Pancreas (tissue), 10 donors: ENCODE data around the gene POLR2L. TPM values are rescaled to one million over a fixed set of nuclear protein-coding genes. Genes with fewer than 3 reads are reported as not detected.

Source experiments
- ATAC-seq, 4 donors: fragments of 200-7000 bp; cut with Tn5 transposase; one replicate each; pipeline versions ENCODE4 v1.8.0 to v1.9.1; 2020; ENCODE audit warnings: mild to moderate bottlenecking in 4 of 4, moderate library complexity in 4 of 4
- DNase-seq, 6 donors: peaks; one replicate each; pipeline ENCODE4 v3.0.0-alpha.2; 2020
- FAIRE-seq: peaks from 2 replicates; lab custom pipeline; 2012; peaks lifted over from hg19 to GRCh38; lab: Jason Lieb, UNC
- H3K27ac ChIP-seq, 4 donors: fragments of 200-600 bp; sonication (generic); 1 replicate in 3 of 4; 2 replicates in 1 of 4; pipeline versions ENCODE4 v1.5.0 to v1.8.0; 2020
- H3K27me3 ChIP-seq, 4 donors: fragments of 200-600 bp; one replicate each; pipeline ENCODE4 v1.8.0; 2021
- H3K36me3 ChIP-seq, 3 donors: fragments of 200-600 bp; sonication (generic) in 1 of 3; one replicate each; pipeline versions ENCODE4 v1.5.0 to v1.8.0; 2020 to 2021
- H3K4me1 ChIP-seq, 3 donors: fragments of 200-600 bp; one replicate each; pipeline ENCODE4 v1.8.0; 2021
- H3K4me3 ChIP-seq, 4 donors: fragments of 200-600 bp; sonication (generic) in 2 of 4; one replicate each; pipeline versions ENCODE4 v1.5.0 to v1.8.0; 2020 to 2021
- H3K9me3 ChIP-seq, 4 donors: fragments of 200-600 bp; one replicate each; pipeline ENCODE4 v1.8.0; 2021
- CTCF ChIP-seq, 4 donors: fragments of 200-600 bp; sonication (generic) in 3 of 4; IDR thresholded peaks; one replicate each; pipeline versions ENCODE4 v1.5.0 to v1.8.0; 2021; ENCODE audit warnings: antibody characterized with exemption in 4 of 4
- WGBS, 2 donors: extraction: QIAGEN DNeasy Blood & Tissue Kit; methylation state at CpG; one replicate each; pipeline ENCODE4 v1.1.7; 2013; 5-methylcytosine and 5-hydroxymethylcytosine counted together
- intact Hi-C, 3 donors: fragments of 100-400 bp; cut with DNase I; formaldehyde crosslinking; loops; one replicate each; pipeline versions ENCODE4 v1.11.1 to v1.14.2; 2022
- polyA plus RNA-seq, 2 donors: library from polyadenylated mRNA; stranded (reverse); fragments of 200-250 nt; gene quantifications; one replicate each; pipeline ENCODE4 v1.2.3, GENCODE V29; 2013
- total RNA-seq, 6 donors: library from RNA; stranded (reverse); fragmentation: NEBNext Ultra II Directional in 4 of 6; extraction: Animal tissue kit (Norgen Biotek cat#: 25700) in 4 of 6; gene quantifications; one replicate each; pipeline versions ENCODE4 v1.2.1 to v1.2.4, GENCODE V29; 2021 to 2023
- donor health status: healthy with polysubstance abuse.
- donor health status: DM: no; HTN: no; CAD: no; lungs with moderate emphysema.
- donor health status: DM: no; HTN: no; CAD: no.
- donor health status: control.
- donor health status: control.
- donor health status: Bipolar disorder and iron deficiency.
- donor health status: DM: yes; HTN: yes; CAD: no.
- donor health status: DM: no; HTN: no; CAD: no.
- donor health status: DM: no; HTN: no; CAD: no.
- donor health status: DM: yes; HTN: yes; CAD: no.

POLR2L gene
- total and polyA plus RNA-seq, 8 donors, result 62.9 to 110 (median 68.9) TPM

- WGBS, 2 donors, result 85 to 92% methylated on average over 8 of the region's 8 CpGs
- FAIRE-seq (no peak), ATAC-seq (no peak), DNase-seq (no peak)
- Histone ChIP-seq H3K4me1 (no peaks in the 10 kb centered on the region), H3K4me3 (no peak overlapping the region), H3K36me3 (peaks cover 0 to 5% (median 0%) of the 10 kb centered on the region in 3 donors), H3K27me3 (no peaks in the 10 kb centered on the region), H3K9me3 (no peaks in the 10 kb centered on the region), H3K27ac (no peak overlapping the region)
- intact Hi-C loops, result no loop called here
- TF ChIP-seq CTCF (IDR thresholded peaks at IDR 0.05), result no peak
Measured at GRCh38 chr11:870418-870817, 28.1 kb upstream of the POLR2L start.

GRCh38 chr11:870127-870413 lies 27.7 kb upstream of the POLR2L start:
- H3K27ac ChIP-seq, result no peak overlapping the region
- no peak for TF ChIP-seq CTCF (IDR thresholded peaks at IDR 0.05)
- no peaks in the 10 kb centered on the region for H3K9me3 ChIP-seq
- no peak overlapping the region for H3K4me3 ChIP-seq
- no peaks in the 10 kb centered on the region for H3K4me1 ChIP-seq
- H3K27me3 ChIP-seq, result no peaks in the 10 kb centered on the region
- ATAC-seq (peak in 1 of 4 donors; percentile 11), FAIRE-seq (no peak), DNase-seq (no peak)
- intact Hi-C loops, result no loop called here
- peaks cover 0 to 5% (median 0%) of the 10 kb centered on the region in 3 donors for H3K36me3 ChIP-seq
- 72 to 76% methylated on average over 8 of the region's 8 CpGs for WGBS, 2 donors

GRCh38 chr11:869399-870126 lies 27.2 kb upstream of the POLR2L start:
- no peak for ATAC-seq
- intact Hi-C loops, result no loop called here
- H3K27ac ChIP-seq, result no peak overlapping the region
- no peaks in the 10 kb centered on the region for H3K4me1 ChIP-seq
- 90 to 91% methylated on average over 17 to 25 of the region's 25 CpGs for WGBS, 2 donors
- FAIRE-seq, result no peak
- no peak for DNase-seq
- H3K36me3 ChIP-seq, result peaks cover 0 to 5% (median 0%) of the 10 kb centered on the region in 3 donors
- H3K27me3 ChIP-seq, result no peaks in the 10 kb centered on the region
- no peak overlapping the region for H3K4me3 ChIP-seq
- no peak for TF ChIP-seq CTCF (IDR thresholded peaks at IDR 0.05)
- H3K9me3 ChIP-seq, result no peaks in the 10 kb centered on the region

GRCh38 chr11:868802-869201 lies 26.5 kb upstream of the POLR2L start:
- Histone ChIP-seq H3K9me3 (no peaks in the 10 kb centered on the region), H3K4me3 (no peak overlapping the region), H3K27ac (peak overlapping the region in 1 of 4 donors; percentile 17), H3K27me3 (no peaks in the 10 kb centered on the region), H3K36me3 (peaks cover 0 to 5% (median 0%) of the 10 kb centered on the region in 3 donors), H3K4me1 (no peaks in the 10 kb centered on the region)
- no peak for DNase-seq
- intact Hi-C loops, result no loop called here
- no peak for FAIRE-seq
- 78 to 82% methylated on average over 12 of the region's 12 CpGs for WGBS, 2 donors
- ATAC-seq, result peak in 2 of 4 donors; percentile 2
- no peak for TF ChIP-seq CTCF (IDR thresholded peaks at IDR 0.05)

- ATAC-seq (peak; percentile 52 to 76 (median 68)), FAIRE-seq (no peak), DNase-seq (peak; percentile 54 to 90 (median 74))
- H3K27me3 ChIP-seq, result no peaks in the 10 kb centered on the region
- peak overlapping the region in 1 of 4 donors; percentile 17 for H3K27ac ChIP-seq
- no peaks in the 10 kb centered on the region for H3K9me3 ChIP-seq
- WGBS, 2 donors, result 51% methylated on average over 17 of the region's 17 CpGs
- no peak for TF ChIP-seq CTCF (IDR thresholded peaks at IDR 0.05)
- H3K4me3 ChIP-seq, result no peak overlapping the region
- intact Hi-C loops, result no loop called here
- H3K4me1 ChIP-seq, result no peaks in the 10 kb centered on the region
- peaks cover 0 to 5% (median 0%) of the 10 kb centered on the region in 3 donors for H3K36me3 ChIP-seq
Measured at GRCh38 chr11:868394-868793, 26.1 kb upstream of the POLR2L start.
